ENCODE measurements around the gene ZHX3.

- TF ChIP-seq ATF3 (IDR thresholded peaks at IDR 0.05) (no peak), ATF3 (CRISPR knock-in tag; conservative IDR thresholded peaks at IDR 0.05) (no peak), ADNP (tag; IDR thresholded peaks at IDR 0.05) (no peak), THAP12 (CRISPR knock-in tag; IDR thresholded peaks at IDR 0.05) (no peak), ZKSCAN8 (CRISPR knock-in tag; IDR thresholded peaks at IDR 0.05) (no peak), E2F6 (IDR thresholded peaks at IDR 0.05; ENCODE audit: borderline replicate concordance in 1 of 2, extremely low read depth in 1 of 2, insufficient read depth in 1 of 2, insufficient read length in 1 of 2, low read depth in 1 of 2, low read length in 1 of 2, poor library complexity in 1 of 2, severe bottlenecking in 1 of 2) (no peak), FOXP1 (CRISPR knock-in tag; IDR thresholded peaks at IDR 0.05) (no peak), CTCF (IDR thresholded peaks at IDR 0.05 in 2 of 3, conservative IDR thresholded peaks at IDR 0.05 in 1 of 3; ENCODE audit: insufficient read depth in 2 of 3, low read depth in 1 of 3, low read length in 3 of 3) (no peak), POLR2A (conservative IDR thresholded peaks at IDR 0.05) (no peak)
Observed at GRCh38 chr20:41185013-41185757, 132.3 kb downstream of the ZHX3 start.
